MG63 (cell line): Measurements from ENCODE around the gene LYZL2. TPM values are rescaled to one million over a fixed set of nuclear protein-coding genes. Genes with fewer than 3 reads are reported as not detected.
"Not testable (repeated sequence)": the region's sequence is repeated elsewhere in the genome, so short reads cannot be mapped to it uniquely, and the experiment has no call there.

ENCODE experiments used
- DNase-seq: peaks from one replicate; pipeline ENCODE4 v3.0.0-alpha.2; 2020
- H3K27me3 ChIP-seq: fragments of 250-450 bp; sonication (Bioruptor Pico); 2 replicates; pipeline ENCODE4 v1.5.1; 2020; ENCODE audit warnings: mild to moderate bottlenecking, moderate library complexity
- H3K36me3 ChIP-seq: fragments of 250-450 bp; sonication (Bioruptor Pico); 2 replicates; pipeline ENCODE4 v1.5.1; 2020; ENCODE audit warnings: mild to moderate bottlenecking, moderate library complexity
- H3K4me3 ChIP-seq: fragments of 250-450 bp; sonication (Bioruptor Pico); 2 replicates; pipeline ENCODE4 v1.5.1; 2020; ENCODE audit warnings: mild to moderate bottlenecking, moderate library complexity
- H3K9me3 ChIP-seq: fragments of 250-450 bp; sonication (Bioruptor Pico); 2 replicates; pipeline ENCODE4 v1.5.1; 2020; ENCODE audit warnings: mild to moderate bottlenecking, moderate library complexity
- total RNA-seq: library from RNA; depleted of rRNA; stranded (reverse); fragments of >200 nt; shearing (Covaris generic); gene quantifications from 2 replicates; pipeline ENCODE4 v1.2.3, GENCODE V29; 2014; ENCODE audit warnings: low replicate concordance; rRNA removed

LYZL2 gene
- total RNA-seq = not detected in 2 replicates

DNA sequence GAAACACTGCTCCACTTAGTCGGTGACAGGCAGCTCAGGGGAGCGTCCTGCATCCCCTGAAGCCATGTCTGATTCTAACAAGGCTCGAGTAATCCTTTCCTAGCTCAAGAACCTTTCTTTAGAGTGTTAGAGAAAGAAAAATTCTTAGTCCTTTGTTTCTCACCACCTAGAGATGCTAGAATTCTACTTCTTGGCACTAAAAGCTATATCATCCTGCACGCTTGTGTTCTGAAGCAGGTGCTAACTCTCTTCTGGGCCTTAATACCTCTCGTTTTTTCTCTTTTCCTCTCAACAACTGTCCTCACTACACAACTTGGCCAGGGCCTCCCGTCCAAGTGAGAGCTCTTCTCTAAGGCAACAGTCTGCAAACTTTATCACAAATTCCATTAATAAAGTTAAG is at the start of gene LYZL2:
Gene LYZL2, minus strand, starts transcription at position 101 of the 400 bp plus-strand sequence. CDS start 2,838 bp downstream, outside the sequence.
- Histone ChIP-seq H3K27me3 (no peaks in the 10 kb centered on the region), H3K9me3 (no peaks in the 10 kb centered on the region), H3K4me3 (no peak within 1 kb of the TSS), H3K36me3 (no peaks in the 10 kb centered on the region)
- DNase-seq = no peak

DNA sequence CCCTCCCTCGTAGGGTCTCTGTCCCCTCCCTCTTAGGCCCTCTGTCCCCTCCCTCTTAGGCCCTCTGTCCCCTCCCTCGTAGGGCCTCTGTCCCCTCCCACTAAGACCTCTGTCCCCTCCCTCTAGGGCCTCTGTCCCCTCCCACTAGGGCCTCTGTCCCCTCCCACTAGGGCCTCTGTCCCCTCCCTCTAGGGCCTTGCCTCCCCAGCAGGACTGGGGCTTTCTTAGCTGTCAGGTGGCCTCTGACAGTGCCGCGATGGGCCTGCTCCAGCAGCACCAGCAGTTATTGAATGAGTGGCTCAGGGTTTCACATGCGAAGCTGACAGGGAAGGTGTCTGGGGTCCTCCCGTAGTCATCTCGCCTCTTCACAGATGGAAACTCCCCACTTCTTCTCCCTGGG is 48.1 kb upstream of the LYZL2 start:
- H3K9me3 ChIP-seq, H3K27me3 ChIP-seq, H3K4me3 ChIP-seq, DNase-seq, H3K36me3 ChIP-seq: not testable (repeated sequence)

DNA sequence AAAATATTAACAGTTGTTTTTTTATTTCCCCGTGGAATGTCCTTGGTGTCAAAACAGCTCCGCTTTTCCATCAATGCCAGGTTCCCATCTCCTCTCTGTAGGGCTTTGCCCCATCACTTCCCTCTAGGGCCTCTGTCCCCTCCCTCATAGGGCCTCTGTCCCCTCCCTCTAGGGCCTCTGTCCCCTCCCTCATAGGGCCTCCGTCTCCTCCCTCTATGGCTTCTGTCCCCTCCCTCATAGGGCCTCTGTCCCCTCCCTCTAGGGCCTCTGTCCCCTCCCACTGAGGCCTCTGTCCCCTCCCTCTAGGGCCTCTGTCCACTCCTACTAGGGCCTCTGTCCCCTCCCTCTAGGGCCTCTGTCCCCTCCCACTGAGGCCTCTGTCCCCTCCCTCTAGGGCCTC is 47.6 kb upstream of the LYZL2 start:
- H3K27me3 ChIP-seq, H3K4me3 ChIP-seq, DNase-seq, H3K36me3 ChIP-seq, H3K9me3 ChIP-seq: not testable (repeated sequence)

DNA sequence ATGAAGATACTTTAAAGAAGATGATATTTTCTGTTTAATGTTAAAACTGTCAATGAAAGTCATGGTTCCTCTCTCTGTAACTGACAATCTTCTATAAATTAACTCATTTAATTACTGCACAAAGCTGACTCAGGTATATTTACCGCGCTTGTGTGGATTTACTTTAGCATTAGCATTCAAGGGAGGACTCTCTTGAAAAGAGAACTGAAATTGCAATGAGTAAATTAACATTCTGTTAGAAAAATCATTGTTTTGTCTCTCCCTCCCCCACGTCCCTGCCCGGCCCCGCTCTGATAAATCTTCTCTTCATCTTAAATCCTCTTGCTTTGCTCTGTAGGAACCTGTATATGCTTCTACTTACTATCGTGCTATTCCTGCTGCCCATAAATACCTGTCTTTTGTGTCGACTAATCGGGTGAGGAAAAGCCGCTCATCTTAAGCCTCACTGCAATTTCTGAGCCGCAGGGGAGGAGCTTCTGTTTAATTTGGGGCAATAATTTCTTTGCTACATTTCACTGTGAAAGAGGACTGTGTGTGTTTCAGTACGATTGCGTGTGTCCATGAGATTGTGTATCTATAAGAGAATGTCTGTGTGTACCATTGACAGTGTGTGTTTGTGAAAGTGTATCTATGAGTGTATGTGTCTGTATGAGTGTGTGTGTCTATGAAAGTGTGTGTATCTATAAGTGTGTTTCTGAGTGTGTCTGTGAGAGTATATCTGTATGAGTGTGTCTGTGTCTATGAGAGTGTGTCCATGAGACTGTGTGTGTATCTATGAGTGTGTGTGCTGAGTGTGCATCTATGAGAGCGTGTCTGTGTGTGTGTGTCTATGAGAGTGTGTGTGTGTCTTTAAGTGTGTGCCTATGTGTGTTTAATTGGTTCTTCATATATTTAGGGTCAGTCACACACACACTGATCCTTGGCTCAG is 46.5 kb upstream of the LYZL2 start:
- peaks cover 2% of the 10 kb centered on the region; the same call in 1 of the 2 replicates for H3K9me3 ChIP-seq

DNA sequence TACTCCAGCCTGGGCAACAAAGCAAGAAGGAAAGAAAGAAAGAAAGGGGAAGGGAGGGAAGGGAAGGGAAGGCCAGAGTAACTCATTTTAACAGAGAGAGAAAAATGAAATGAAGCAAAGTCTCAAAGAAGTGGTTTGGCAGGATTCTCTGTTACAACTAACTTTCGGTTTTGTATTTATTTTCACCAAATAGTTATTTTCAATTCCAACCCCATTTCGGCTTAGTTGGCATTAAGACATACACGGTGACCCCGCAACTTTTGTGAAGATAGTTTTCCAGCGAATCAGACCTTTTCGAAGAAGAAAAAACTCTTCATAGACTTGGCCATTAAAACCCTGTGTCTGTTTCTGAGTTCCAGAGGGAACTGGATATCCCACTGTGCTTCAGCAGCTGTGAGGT is 45.2 kb upstream of the LYZL2 start:
- Histone ChIP-seq H3K36me3 (no peaks in the 10 kb centered on the region), H3K4me3 (no peak overlapping the region), H3K27me3 (no peaks in the 10 kb centered on the region), H3K9me3 (peaks cover 2% of the 10 kb centered on the region; the same call in 1 of the 2 replicates)
- DNase-seq = no peak

More for the DNA sequence above, 46.5 kb upstream of the LYZL2 start:
- no peaks in the 10 kb centered on the region for H3K27me3 ChIP-seq
- H3K4me3 ChIP-seq = no peak overlapping the region
- no peaks in the 10 kb centered on the region for H3K36me3 ChIP-seq
- DNase-seq = no peak

DNA sequence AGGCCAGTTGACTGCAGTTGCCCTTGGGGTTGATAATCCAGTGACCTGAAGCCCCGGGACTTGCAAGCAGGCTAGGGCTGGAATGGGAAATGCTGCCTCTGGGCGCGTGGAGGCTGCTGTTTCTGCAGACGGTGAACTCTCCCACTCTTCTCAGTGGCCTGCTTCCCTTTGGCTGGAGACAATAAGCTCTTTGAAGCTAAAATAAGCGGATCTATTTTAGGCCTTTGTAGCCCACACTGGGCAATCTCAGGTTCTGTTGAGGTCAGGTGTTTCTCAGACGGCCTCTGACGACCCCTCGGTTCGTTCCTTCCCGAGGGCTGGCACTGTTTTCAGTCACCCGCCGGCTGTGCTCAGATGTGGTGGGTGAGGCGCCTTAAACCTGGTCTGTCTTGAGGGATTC is 43.7 kb upstream of the LYZL2 start:
- not testable (repeated sequence) for H3K36me3 ChIP-seq, H3K4me3 ChIP-seq, DNase-seq, H3K27me3 ChIP-seq, H3K9me3 ChIP-seq

DNA sequence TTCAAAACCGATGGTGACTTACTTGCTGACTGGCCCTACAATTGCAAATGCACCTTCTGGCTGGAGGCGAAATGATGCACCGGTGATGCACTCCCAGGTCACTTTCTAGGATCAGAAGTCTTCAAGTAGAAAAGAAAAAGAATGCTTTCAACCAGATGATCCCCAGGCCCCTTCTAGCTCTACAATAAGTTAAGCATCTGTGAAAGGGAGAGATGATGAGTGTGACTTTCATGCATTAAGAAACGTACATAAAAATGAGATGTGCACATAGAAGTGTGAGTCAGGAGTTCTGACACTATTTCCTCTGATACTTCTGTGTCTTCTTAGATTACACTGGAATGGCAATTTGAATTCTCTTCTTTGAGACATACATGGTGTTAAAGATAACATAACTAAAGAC is 42.8 kb upstream of the LYZL2 start:
- not testable (repeated sequence) for H3K4me3 ChIP-seq, H3K9me3 ChIP-seq, H3K36me3 ChIP-seq, DNase-seq, H3K27me3 ChIP-seq

DNA sequence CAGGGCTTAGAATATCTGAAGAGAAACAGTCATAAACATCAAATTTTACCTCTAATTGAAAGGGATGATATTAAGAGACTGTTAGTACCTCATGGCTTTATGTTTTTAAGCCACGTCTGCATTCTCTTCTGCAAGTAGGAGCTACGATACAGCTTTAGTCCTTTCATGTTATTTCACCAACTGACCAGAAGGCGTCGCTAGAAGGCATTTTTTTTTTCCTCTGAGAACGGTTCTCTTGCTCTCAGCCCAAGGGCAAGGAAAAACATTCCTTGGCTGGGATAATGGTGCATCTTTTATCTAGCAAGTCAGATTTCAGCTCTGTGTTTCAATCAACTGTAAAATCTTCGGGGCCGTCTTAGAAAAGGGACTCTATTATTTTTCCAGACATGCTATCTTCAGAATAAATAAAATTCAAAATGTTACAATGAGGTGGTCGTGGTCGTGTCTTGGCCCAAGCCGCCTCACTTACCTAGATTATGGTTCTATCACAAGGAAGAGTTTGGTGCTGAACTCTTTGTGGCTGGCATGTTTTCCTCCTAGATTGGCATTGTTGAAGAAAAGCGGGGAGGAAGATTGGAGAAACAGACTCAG is 41.6 kb upstream of the LYZL2 start:
- Histone ChIP-seq H3K27me3 (no peaks in the 10 kb centered on the region), H3K9me3 (no peaks in the 10 kb centered on the region), H3K4me3 (peak overlapping the region; percentile 24), H3K36me3 (no peaks in the 10 kb centered on the region)
- peak; percentile 23 for DNase-seq

DNA sequence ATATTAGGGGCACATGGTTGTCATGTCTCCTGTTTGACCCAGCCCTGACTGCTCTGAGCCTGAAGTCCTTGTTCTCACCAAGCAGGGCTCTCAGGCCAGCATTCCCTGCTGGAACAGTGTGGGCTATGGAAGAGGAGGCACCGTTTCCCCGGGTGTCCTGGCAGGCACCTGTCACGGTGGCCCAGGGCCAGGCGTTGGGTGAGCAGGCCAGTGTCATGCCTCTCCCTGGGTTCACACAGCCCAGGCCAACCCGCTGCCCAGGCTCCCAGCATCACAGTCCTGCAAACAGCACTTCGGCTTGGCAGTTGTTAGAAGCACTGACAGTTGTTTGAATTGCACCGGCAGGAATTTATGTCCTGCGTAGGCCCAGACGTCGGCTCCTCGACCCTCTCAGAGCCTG is 38.4 kb upstream of the LYZL2 start:
- not testable (repeated sequence) for DNase-seq, H3K4me3 ChIP-seq, H3K27me3 ChIP-seq, H3K36me3 ChIP-seq, H3K9me3 ChIP-seq

DNA sequence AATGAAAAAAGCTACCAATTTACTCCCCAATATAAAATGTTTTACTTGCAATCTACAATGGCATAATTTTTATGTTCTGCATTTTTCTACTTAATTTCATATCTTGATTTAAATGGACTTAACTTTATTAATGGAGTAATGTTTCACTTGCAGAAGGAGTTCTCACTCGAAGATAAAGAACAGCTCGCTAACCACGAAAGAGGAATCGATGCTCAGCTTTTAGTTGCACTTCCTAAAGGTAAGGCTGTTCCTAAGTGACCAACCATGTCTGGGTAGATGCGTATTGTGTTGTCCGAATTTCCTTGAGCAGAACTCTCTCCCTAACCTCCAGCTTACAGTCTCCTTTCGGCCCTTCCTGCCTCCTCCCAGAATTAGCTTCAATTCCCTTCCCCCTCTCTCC is 33.9 kb upstream of the LYZL2 start:
- H3K36me3 ChIP-seq, H3K4me3 ChIP-seq, H3K9me3 ChIP-seq, H3K27me3 ChIP-seq, DNase-seq: not testable (repeated sequence)

DNA sequence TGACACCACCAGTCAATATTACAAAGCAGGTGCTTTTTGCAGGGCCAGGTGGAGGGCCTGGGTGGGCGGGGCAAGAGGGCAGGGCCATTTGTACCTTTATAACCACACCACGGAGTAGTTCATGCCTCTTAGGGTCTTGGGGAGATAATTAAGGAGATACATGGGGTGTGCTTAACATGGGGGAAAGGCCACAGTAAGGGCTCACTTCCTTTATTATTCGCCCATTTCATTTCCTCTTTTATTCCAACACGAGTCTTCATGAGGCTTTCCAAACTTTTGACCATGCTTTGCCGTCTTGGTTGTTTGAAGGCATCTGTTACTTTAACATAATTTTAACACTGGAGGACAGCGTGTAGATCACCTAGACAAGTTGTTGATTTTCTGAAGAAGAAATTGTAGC is 33.3 kb upstream of the LYZL2 start:
- H3K4me3 ChIP-seq = no peak overlapping the region
- no peak for DNase-seq
- H3K27me3 ChIP-seq = no peaks in the 10 kb centered on the region
- no peaks in the 10 kb centered on the region; the same call in 1 of the 2 replicates for H3K9me3 ChIP-seq
- H3K36me3 ChIP-seq = no peaks in the 10 kb centered on the region

DNA sequence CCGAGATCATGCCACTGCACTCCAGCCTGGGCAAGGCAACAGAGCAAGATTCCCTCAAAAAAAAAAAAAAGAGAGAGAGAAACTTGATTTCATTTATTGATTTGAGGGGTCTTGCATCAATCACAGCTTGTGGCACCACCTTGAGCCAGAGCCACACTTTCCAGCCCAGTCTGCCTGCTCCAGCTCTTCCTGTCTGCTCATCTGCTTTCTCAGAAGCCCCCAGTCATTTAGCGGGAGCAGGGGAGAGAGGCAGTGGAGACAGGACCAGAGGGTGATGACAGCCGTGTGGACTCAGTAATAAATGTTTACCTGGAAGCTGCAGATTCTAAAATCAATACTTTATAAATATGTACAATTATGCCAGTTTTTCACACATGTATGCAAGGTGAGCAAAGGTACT is 30.8 kb upstream of the LYZL2 start:
- not testable (repeated sequence) for H3K9me3 ChIP-seq, H3K36me3 ChIP-seq, H3K4me3 ChIP-seq, H3K27me3 ChIP-seq, DNase-seq

DNA sequence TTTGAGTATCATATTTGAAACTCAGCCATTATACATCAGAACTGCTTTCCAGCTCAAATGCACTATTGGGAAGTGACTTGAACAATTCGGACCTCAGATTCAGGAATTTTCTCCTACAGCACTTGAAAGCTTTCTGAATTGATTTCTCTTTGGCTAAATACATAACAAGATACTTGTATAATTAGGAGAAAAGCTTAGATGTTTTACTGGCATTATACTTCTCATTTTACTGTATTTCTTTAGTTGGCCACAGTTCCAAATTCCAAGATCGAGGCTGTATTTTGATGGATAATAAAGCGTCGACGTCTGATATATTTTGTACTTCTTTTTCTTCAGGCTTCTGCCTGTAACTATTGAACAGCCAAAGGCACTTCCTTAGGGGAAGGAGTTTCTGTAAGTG is 26.7 kb upstream of the LYZL2 start:
- Histone ChIP-seq H3K36me3 (no peaks in the 10 kb centered on the region), H3K4me3 (no peak overlapping the region), H3K27me3 (peaks cover 7% of the 10 kb centered on the region), H3K9me3 (no peaks in the 10 kb centered on the region; the same call in 1 of the 2 replicates)
- DNase-seq = no peak

DNA sequence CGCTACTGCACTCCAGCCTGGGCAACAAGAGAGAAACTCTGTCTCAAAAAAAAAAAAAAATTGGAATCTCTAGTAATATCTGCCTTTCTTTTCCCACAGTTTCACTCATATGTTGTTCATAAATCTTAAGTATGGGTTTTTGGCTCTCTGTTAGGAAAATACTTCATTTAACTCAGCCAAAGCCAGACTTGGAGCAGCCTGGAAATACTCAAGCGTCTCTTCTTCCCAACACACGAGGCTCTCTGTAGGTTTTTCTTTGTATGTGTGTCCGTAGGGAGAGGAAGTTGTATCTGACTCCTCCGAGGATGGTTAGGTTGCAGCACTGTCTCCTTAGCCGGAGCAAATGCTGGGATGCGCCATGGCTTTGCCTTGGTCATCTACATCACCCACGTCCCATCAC is 25.4 kb upstream of the LYZL2 start:
- not testable (repeated sequence) for H3K36me3 ChIP-seq, H3K27me3 ChIP-seq, H3K9me3 ChIP-seq, DNase-seq, H3K4me3 ChIP-seq

DNA sequence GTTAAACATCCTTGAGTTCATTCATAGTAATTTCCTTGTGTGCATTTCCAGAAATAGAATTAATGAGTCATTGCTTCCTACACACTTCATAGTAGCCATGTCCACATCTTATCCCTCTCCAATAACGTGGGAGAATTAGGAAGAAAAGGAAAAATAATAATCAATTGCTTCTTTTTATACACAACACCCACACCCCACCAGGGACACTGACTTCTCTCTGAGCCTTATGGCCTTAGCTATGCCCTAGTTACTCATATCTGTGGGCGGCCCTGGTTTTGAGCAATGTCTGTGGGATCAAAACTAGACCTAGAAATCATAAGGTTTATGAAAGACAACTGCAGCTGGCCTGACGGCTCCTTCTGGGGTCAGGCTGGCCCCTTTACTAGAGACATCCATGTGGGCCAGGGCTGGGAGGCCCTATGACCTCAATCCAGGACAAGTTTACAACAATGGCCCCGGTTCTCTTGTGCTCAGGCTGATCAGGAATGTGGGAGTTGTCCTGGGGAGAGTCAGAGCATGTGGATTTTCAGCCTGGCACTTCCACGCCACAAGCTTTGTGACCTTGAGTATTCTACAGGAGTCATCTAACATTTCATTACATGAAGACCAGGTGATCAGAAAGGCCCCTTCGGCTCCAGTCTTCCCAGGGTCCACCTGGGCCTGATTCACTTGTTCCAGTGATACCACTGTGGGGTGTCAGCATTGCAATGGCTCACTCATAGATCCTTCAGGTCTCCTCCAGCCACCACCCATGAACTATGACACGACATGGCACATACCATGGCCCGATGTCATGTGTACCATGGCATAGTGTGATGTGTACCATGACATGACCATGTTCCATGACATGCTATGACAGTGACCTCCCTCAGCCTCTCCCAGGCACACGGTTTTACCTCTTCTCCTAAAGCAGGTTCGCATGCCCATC is 22.2 kb upstream of the LYZL2 start:
- peak; percentile 38 for DNase-seq
- not testable (repeated sequence) for H3K9me3 ChIP-seq, H3K4me3 ChIP-seq, H3K27me3 ChIP-seq, H3K36me3 ChIP-seq

DNA sequence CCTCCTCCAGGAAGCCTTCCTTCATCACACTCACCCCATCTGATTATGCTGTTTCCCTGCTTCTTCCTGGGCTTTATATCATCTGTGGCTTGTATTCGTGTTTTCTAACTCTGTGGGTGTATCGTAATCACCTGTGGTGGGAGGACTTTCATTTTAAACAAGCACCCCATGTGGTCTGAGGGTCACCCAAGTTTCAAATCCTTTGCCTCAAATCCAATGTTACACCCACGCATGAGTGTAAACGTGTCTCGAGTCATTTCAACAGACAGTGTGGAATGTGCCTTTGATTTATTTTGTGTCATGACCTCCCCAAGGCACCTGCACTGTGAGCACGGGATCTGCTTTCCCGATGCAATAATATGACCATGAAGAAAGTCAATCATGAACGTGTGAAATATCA is 17.5 kb upstream of the LYZL2 start:
- Histone ChIP-seq H3K9me3 (no peaks in the 10 kb centered on the region), H3K36me3 (no peaks in the 10 kb centered on the region), H3K4me3 (no peak overlapping the region), H3K27me3 (no peaks in the 10 kb centered on the region)
- DNase-seq = peak; percentile 11

DNA sequence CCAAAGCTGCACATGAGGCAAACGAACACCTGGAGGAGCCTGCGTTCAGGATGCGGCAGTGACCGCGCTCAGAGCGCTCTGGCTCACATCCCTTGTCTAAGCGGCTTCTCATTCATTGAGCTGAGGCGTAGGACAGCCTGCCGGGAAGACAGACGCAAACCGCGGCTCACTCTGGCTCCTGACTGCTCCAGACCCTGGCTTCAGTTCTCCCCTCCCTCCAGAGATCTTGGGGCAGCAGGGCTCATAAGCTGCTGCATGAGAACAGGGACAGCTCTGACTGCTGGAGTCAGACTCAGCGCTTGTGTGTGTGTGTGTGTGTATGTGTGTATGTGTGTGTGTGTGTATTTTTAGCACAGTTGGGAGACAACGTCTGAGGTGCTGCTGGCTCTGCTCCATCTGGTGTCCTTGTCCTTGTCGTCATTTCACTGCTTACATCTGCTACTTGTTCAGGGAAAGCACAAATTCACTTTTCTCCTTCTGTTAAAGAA is 15.8 kb upstream of the LYZL2 start:
- H3K9me3 ChIP-seq = no peaks in the 10 kb centered on the region
- H3K36me3 ChIP-seq = no peaks in the 10 kb centered on the region
- peak; percentile 26 for DNase-seq
- no peak overlapping the region for H3K4me3 ChIP-seq
- no peaks in the 10 kb centered on the region for H3K27me3 ChIP-seq
